A549 treated with ZK216348 at 1 μM for 4 hours (cell line): ENCODE data around the gene STC2. TPM values are rescaled to one million over a fixed set of nuclear protein-coding genes. Genes with fewer than 3 reads are reported as not detected.

Experiments
- total RNA-seq: library from RNA; stranded (reverse); fragments of 200-300 nt; extraction: Qiagen RNA extraction; gene quantifications from 5 replicates; pipeline ENCODE4 v1.2.3, GENCODE V29; 2022; ENCODE audit warnings: low read depth

STC2 gene, protein sequence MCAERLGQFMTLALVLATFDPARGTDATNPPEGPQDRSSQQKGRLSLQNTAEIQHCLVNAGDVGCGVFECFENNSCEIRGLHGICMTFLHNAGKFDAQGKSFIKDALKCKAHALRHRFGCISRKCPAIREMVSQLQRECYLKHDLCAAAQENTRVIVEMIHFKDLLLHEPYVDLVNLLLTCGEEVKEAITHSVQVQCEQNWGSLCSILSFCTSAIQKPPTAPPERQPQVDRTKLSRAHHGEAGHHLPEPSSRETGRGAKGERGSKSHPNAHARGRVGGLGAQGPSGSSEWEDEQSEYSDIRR
- 43.1 to 66.8 TPM (median 48.5 TPM) in 5 replicates for total RNA-seq

GRCh38 chr5:173327948-173328843 is at the start of gene STC2:
Gene STC2 (minus strand): TSS chr5:173328414. CDS start chr5:173328193, 221 bp downstream.

Other genes starting within 250 kb of the STC2 start
- gene BNIP1, start 183.9 kb downstream of the STC2 start, total RNA-seq: 15.8 to 20.9 TPM (median 17.3 TPM) in 5 replicates
- 8.9 to 15.5 TPM (median 14.3 TPM) in 5 replicates for gene NKX2-5, start 93.2 kb downstream of the STC2 start, total RNA-seq